ENCODE results near the gene GLIS2. TPM values are rescaled to one million over a fixed set of nuclear protein-coding genes. Genes with fewer than 3 reads are reported as not detected.

Gene GLIS2
- total and polyA plus RNA-seq, 2 donors (not counting 1 experiment from before 2014, with no cell fraction given): 4.0 to 6.0 TPM

GRCh38 chr16:4280625-4281024 lies 35.2 kb upstream of the GLIS2 start:
- Histone ChIP-seq H2AFZ (ENCODE audit: low read length) (no peak overlapping the region), H3K4me3 (replicated peaks in 1 of 4; ENCODE audit: control extremely low read depth in 1 of 4, insufficient read depth in 1 of 4, low read depth in 3 of 4, low read length in 4 of 4) (no peak overlapping the region), H3K4me1 (ENCODE audit: control insufficient read depth, extremely low read depth, insufficient read depth, low read length) (peaks cover 4% of the 10 kb centered on the region), H3K79me2 (ENCODE audit: control insufficient read depth, insufficient read depth, low read length) (no peaks in the 10 kb centered on the region), H3K9ac (ENCODE audit: insufficient read depth, low read length) (no peak overlapping the region), H4K20me1 (ENCODE audit: control insufficient read depth, extremely low read depth, insufficient read depth, low read length) (no peaks in the 10 kb centered on the region), H3K9me3 (ENCODE audit: control insufficient read depth, insufficient read depth, low read depth, low read length) (no peaks in the 10 kb centered on the region), H3K27ac (ENCODE audit: insufficient read depth, low read length) (no peak overlapping the region), H3K36me3 (ENCODE audit: control insufficient read depth, insufficient read depth, low read length) (no peaks in the 10 kb centered on the region), H3K27me3 (ENCODE audit: control insufficient read depth, insufficient read depth, low read length) (no peaks in the 10 kb centered on the region), H3K4me2 (ENCODE audit: extremely low read depth, insufficient read depth, low read length) (no peak overlapping the region)
- DNase-seq (ENCODE audit: low read depth in 2 of 2): no peak
- no peak for TF ChIP-seq EZH2 (IDR thresholded peaks at IDR 0.05; ENCODE audit: low read length, missing control alignments)
- TF ChIP-seq CTCF (conservative IDR thresholded peaks at IDR 0.05 in 1 of 2, IDR thresholded peaks at IDR 0.05 in 1 of 2; ENCODE audit: low read depth in 1 of 2, low read length in 2 of 2): no peak

- no peak for DNase-seq (ENCODE audit: low read depth in 2 of 2)
- Histone ChIP-seq H3K4me1 (ENCODE audit: control insufficient read depth, extremely low read depth, insufficient read depth, low read length) (peaks cover 8% of the 10 kb centered on the region), H2AFZ (ENCODE audit: low read length) (no peak overlapping the region), H3K79me2 (ENCODE audit: control insufficient read depth, insufficient read depth, low read length) (no peaks in the 10 kb centered on the region), H3K27ac (ENCODE audit: insufficient read depth, low read length) (no peak overlapping the region), H3K9ac (ENCODE audit: insufficient read depth, low read length) (no peak overlapping the region), H3K9me3 (ENCODE audit: control insufficient read depth, insufficient read depth, low read depth, low read length) (no peaks in the 10 kb centered on the region), H3K4me2 (ENCODE audit: extremely low read depth, insufficient read depth, low read length) (no peak overlapping the region), H3K36me3 (ENCODE audit: control insufficient read depth, insufficient read depth, low read length) (no peaks in the 10 kb centered on the region), H3K27me3 (ENCODE audit: control insufficient read depth, insufficient read depth, low read length) (no peaks in the 10 kb centered on the region), H3K4me3 (replicated peaks in 1 of 4; ENCODE audit: control extremely low read depth in 1 of 4, insufficient read depth in 1 of 4, low read depth in 3 of 4, low read length in 4 of 4) (no peak overlapping the region), H4K20me1 (ENCODE audit: control insufficient read depth, extremely low read depth, insufficient read depth, low read length) (no peaks in the 10 kb centered on the region)
- no peak for TF ChIP-seq EZH2 (IDR thresholded peaks at IDR 0.05; ENCODE audit: low read length, missing control alignments)
- no peak for TF ChIP-seq CTCF (conservative IDR thresholded peaks at IDR 0.05 in 1 of 2, IDR thresholded peaks at IDR 0.05 in 1 of 2; ENCODE audit: low read depth in 1 of 2, low read length in 2 of 2)
These were observed 32.4 kb upstream of the GLIS2 start for GRCh38 chr16:4283441-4283840.

GRCh38 chr16:4283939-4284338 lies 31.9 kb upstream of the GLIS2 start:
- Histone ChIP-seq H3K4me1 (ENCODE audit: control insufficient read depth, extremely low read depth, insufficient read depth, low read length) (peaks cover 13% of the 10 kb centered on the region), H3K4me3 (replicated peaks in 1 of 4; ENCODE audit: control extremely low read depth in 1 of 4, insufficient read depth in 1 of 4, low read depth in 3 of 4, low read length in 4 of 4) (no peak overlapping the region), H3K9me3 (ENCODE audit: control insufficient read depth, insufficient read depth, low read depth, low read length) (no peaks in the 10 kb centered on the region), H3K79me2 (ENCODE audit: control insufficient read depth, insufficient read depth, low read length) (no peaks in the 10 kb centered on the region), H3K9ac (ENCODE audit: insufficient read depth, low read length) (no peak overlapping the region), H3K4me2 (ENCODE audit: extremely low read depth, insufficient read depth, low read length) (no peak overlapping the region), H3K36me3 (ENCODE audit: control insufficient read depth, insufficient read depth, low read length) (no peaks in the 10 kb centered on the region), H3K27ac (ENCODE audit: insufficient read depth, low read length) (no peak overlapping the region), H4K20me1 (ENCODE audit: control insufficient read depth, extremely low read depth, insufficient read depth, low read length) (no peaks in the 10 kb centered on the region), H2AFZ (ENCODE audit: low read length) (no peak overlapping the region), H3K27me3 (ENCODE audit: control insufficient read depth, insufficient read depth, low read length) (no peaks in the 10 kb centered on the region)
- TF ChIP-seq CTCF (conservative IDR thresholded peaks at IDR 0.05 in 1 of 2, IDR thresholded peaks at IDR 0.05 in 1 of 2; ENCODE audit: low read depth in 1 of 2, low read length in 2 of 2) (no peak), EZH2 (IDR thresholded peaks at IDR 0.05; ENCODE audit: low read length, missing control alignments) (no peak)
- DNase-seq (ENCODE audit: low read depth in 2 of 2): peak; percentile 43 to 51

Data from fibroblast of lung (primary cell).